Loucy (cell line): ENCODE results near the gene CNDP1.

Experiments used
- CTCF ChIP-seq: fragments of 200-600 bp; sonication (generic); conservative IDR thresholded peaks from 2 replicates; pipeline ENCODE4 v1.5.1; 2014; ENCODE audit warnings: mild to moderate bottlenecking, antibody characterized with exemption, low read length
- EZH2phosphoT487 ChIP-seq: fragments of 200-600 bp; IDR thresholded peaks from 2 replicates; pipeline ENCODE4 v1.6.1; 2018; ENCODE audit warnings: antibody characterized with exemption, mild to moderate bottlenecking, moderate library complexity, borderline replicate concordance

DNA sequence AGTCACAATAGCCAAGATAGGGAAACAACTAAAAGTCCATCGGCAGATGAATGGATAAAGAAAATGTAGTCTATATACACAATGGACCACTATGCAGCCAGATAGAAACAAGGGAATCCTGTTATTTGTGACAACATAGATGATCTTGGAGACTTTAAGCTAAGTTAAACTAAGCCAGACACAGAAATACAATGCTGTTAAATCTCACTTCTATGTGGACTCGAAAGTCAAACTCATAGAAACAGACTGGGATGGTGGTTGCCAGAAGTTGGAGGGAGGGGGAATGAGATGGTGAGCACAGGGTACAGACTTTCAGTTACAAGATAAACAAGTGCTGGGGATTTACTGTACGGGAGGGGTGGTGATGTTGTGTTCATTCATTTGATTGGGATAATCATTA, 5.4 kb upstream of the CNDP1 start:
- no peak for TF ChIP-seq CTCF
- TF ChIP-seq EZH2phosphoT487, result no peak
